Erythroblast (primary cell): Measurements from ENCODE around the gene CISTR.

Experiments
- GATA1 ChIP-seq: IDR thresholded peaks from 2 replicates; pipeline ENCODE4 v1.6.1; 2011; ENCODE audit warnings: low read depth, mild to moderate bottlenecking, control low read depth, low read length, moderate library complexity
- POLR2A ChIP-seq: IDR thresholded peaks from 2 replicates; pipeline ENCODE4 v1.6.1; 2011; ENCODE audit warnings: mild to moderate bottlenecking, low read length

- TF ChIP-seq POLR2A (no peak), GATA1 (no peak)
Observed at GRCh38 chr12:53754633-53755264, 3.0 kb upstream of the CISTR start.
